ENCODE results near the gene TOMM40.

The TOMM40 gene
- 20.6 to 268 (median 51.9) reads per million in 9 experiments for total RNA-seq

DNA sequence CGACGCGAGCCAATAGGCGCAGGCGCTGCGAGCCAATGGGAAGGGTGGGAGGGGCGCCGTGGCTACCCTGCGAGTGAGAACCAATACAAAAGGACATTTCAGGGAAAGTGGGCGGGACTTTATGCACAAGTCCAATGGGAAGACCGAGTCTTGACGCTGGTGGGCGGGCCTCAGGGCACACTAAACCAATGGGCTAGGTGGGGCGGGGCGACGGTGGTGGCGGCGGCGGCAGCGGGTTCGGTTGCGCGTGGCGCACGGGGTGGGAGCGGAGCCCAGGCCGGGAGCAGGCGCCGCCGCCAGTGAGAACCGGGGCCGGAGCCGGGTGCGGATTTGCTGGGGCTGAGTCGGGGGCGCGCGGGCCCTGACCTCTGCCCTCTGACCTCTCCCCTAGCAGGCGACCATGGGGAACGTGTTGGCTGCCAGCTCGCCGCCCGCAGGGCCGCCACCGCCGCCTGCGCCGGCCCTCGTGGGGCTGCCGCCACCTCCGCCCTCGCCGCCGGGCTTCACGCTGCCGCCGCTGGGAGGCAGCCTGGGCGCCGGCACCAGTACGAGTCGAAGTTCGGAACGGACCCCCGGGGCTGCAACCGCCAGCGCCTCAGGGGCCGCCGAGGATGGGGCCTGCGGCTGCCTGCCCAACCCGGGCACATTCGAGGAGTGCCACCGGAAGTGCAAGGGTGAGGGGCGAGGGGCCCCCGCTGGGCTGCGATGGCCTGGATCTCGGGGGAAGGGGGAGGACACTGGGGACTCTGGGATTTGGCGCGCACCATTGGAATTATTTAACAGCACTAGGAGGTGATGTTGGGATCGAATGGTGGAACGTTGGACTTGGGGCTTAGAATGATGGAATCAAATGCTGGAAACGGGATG, at the start of gene TOMM40:
TSS of gene TOMM40 (plus strand) at position 239 of the 867 bp plus-strand sequence. CDS start at position 401, 162 bp downstream.
- Mint-ChIP-seq H3K9me3 (no peaks in the 10 kb centered on the region), H3K27me3 (no peaks in the 10 kb centered on the region), H3K4me3 (peak within 1 kb of the TSS; percentile 80 to 86), H3K36me3 (ENCODE audit: insufficient read depth) (peaks cover 28% of the 10 kb centered on the region), H3K27ac (peak within 1 kb of the TSS; percentile 89 to 94), H3K4me1 (ENCODE audit: low read depth in 2 of 2) (peaks cover 26 to 27% of the 10 kb centered on the region in 2 donors)
- DNase-seq (peak in 1 of 3 experiments; percentile 9), ATAC-seq (replicated peaks) (no peak)

DNA sequence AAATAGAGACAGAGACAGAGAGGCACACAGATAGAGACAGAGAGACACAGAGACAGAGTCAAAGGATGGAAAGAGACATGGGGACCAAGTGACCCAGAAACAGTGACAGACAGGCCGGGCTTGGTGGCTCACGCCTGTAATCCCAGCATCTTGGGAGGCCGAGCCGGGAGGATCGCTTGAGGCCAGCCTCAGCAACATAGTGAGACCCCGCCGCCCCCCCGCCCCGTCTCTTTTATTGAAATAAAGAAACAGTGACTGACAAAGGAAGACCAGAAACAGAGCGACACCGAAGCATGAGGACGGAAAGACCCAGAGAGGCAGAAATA, 45.8 kb upstream of the TOMM40 start:
- peak overlapping the region; percentile 85 to 90 for H3K4me3 Mint-ChIP-seq
- H3K27ac Mint-ChIP-seq = peak overlapping the region; percentile 6 to 80
- H3K36me3 Mint-ChIP-seq (ENCODE audit: insufficient read depth) = peaks cover 15% of the 10 kb centered on the region
- H3K27me3 Mint-ChIP-seq = peaks cover 10 to 34% of the 10 kb centered on the region in 2 donors
- DNase-seq = no peak
- H3K4me1 Mint-ChIP-seq (ENCODE audit: low read depth in 2 of 2) = peaks cover 20 to 21% of the 10 kb centered on the region in 2 donors
- no peak for ATAC-seq (replicated peaks)
- no peaks in the 10 kb centered on the region for H3K9me3 Mint-ChIP-seq

- Mint-ChIP-seq H3K27ac (peak within 1 kb of the TSS; percentile 74 to 82), H3K9me3 (no peaks in the 10 kb centered on the region), H3K4me1 (ENCODE audit: low read depth in 2 of 2) (peaks cover 20 to 21% of the 10 kb centered on the region in 2 donors), H3K36me3 (ENCODE audit: insufficient read depth) (peaks cover 15% of the 10 kb centered on the region), H3K27me3 (peaks cover 10 to 34% of the 10 kb centered on the region in 2 donors), H3K4me3 (peak within 1 kb of the TSS; percentile 85 to 90)
- DNase-seq (peak; percentile 56 to 62 (median 61)), ATAC-seq (replicated peaks) (peak; percentile 67)
These were observed 45.2 kb upstream of the TOMM40 start, which contains the start of gene NECTIN2 for GRCh38 chr19:44845612-44846454. Gene NECTIN2 (plus strand): TSS chr19:44846297. CDS start chr19:44846526, 229 bp downstream.

GRCh38 chr19:44846455-44847143, 44.5 kb upstream of the TOMM40 start:
- no peaks in the 10 kb centered on the region for H3K9me3 Mint-ChIP-seq
- peak overlapping the region; percentile 85 to 90 for H3K4me3 Mint-ChIP-seq
- H3K4me1 Mint-ChIP-seq (ENCODE audit: low read depth in 2 of 2) = peaks cover 17 to 20% of the 10 kb centered on the region in 2 donors
- H3K27ac Mint-ChIP-seq = peak overlapping the region; percentile 74 to 82
- no peak for DNase-seq
- H3K27me3 Mint-ChIP-seq = peaks cover 14 to 38% of the 10 kb centered on the region in 2 donors
- peaks cover 15% of the 10 kb centered on the region for H3K36me3 Mint-ChIP-seq (ENCODE audit: insufficient read depth)
- no peak for ATAC-seq (replicated peaks)

- Mint-ChIP-seq H3K36me3 (ENCODE audit: insufficient read depth) (peaks cover 15% of the 10 kb centered on the region), H3K27me3 (peaks cover 16 to 46% of the 10 kb centered on the region in 2 donors), H3K4me1 (ENCODE audit: low read depth in 2 of 2) (peaks cover 17 to 20% of the 10 kb centered on the region in 2 donors), H3K27ac (peak overlapping the region; percentile 74 to 82), H3K4me3 (peak overlapping the region; percentile 85 to 90), H3K9me3 (no peaks in the 10 kb centered on the region)
- no peak for DNase-seq
- ATAC-seq (replicated peaks) = no peak
These were observed 43.7 kb upstream of the TOMM40 start for GRCh38 chr19:44847144-44848035.

DNA sequence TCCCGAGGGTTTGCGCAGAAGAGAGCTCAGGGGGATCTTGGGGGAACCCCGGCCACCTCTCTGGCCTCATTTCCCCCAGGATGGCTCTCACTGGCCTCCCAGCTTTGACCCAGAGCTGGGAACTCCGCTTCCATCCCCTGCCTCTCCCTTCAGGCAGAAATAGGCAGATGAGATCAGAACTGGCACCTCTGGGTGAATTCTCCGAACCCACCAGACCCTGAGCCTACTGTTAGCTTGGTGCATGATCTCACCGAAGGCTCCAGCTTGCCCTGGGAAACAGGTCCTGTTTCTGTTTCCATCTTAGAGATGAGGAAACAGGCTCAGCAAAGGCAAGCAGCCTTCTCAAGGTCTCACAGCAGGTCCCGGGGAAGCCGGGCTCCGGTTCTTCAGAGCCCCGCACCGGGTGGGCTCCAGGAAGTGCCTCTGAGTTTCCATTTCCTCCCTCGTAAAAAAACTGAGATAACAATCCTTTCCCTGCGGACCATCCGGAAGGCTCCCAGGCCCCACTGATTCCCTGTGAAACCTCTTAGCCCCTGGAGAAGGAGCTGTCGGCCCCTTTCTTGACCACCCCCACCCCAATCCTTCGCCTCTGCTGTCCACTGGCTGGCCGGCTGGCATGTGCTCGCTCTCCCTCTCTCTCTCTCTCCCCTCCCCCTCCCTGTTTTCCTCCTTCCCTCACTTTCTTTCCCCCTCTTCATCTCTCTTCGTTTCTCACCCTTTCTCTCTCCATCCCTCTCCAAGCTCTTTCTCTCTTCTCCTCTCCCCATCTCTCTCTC, 42.8 kb upstream of the TOMM40 start:
- Mint-ChIP-seq H3K9me3 (no peaks in the 10 kb centered on the region), H3K27me3 (peaks cover 16 to 50% of the 10 kb centered on the region in 2 donors), H3K27ac (no peak overlapping the region), H3K4me3 (peak overlapping the region; percentile 85 to 90), H3K36me3 (ENCODE audit: insufficient read depth) (peaks cover 15% of the 10 kb centered on the region), H3K4me1 (ENCODE audit: low read depth in 2 of 2) (peaks cover 17 to 20% of the 10 kb centered on the region in 2 donors)
- no peak for DNase-seq
- ATAC-seq (replicated peaks) = no peak

DNA sequence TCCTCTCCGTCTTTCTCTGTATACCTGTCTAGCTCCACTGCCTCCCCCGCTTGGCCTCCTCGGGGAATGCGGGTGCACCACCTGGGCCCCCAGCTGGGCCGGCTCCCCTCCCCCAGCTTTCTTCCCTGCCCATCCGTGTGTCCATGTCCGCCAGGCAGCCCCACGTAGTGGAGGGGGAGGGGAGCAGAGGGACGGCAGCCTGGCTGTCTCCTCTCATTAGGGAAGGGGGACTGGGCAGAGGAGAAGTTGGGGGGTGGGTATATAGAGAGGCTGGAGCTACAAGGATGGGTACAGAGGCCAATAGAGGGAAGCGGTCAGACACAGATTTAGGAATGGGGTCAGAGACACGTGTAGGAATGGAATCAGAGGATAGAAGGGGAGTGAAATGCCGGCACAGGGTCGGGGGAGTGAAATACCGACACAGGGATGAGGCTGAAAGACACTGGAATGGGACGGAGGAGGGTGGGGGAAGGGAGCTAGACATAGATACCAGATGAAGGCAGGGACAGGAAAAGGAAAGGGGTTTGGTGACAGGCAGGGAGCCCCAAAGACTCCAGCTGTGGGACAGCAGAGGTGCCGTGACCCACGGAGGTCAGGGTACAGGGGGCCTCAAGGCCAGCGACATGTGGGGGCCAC, 42.1 kb upstream of the TOMM40 start:
- Mint-ChIP-seq H3K4me3 (peak overlapping the region; percentile 7 to 90), H3K4me1 (ENCODE audit: low read depth in 2 of 2) (peaks cover 17 to 20% of the 10 kb centered on the region in 2 donors), H3K27ac (peak overlapping the region in 1 of 2 donors; percentile 12), H3K27me3 (peaks cover 16 to 50% of the 10 kb centered on the region in 2 donors), H3K9me3 (no peaks in the 10 kb centered on the region), H3K36me3 (ENCODE audit: insufficient read depth) (peaks cover 15% of the 10 kb centered on the region)
- no peak for DNase-seq
- ATAC-seq (replicated peaks) = no peak

DNA sequence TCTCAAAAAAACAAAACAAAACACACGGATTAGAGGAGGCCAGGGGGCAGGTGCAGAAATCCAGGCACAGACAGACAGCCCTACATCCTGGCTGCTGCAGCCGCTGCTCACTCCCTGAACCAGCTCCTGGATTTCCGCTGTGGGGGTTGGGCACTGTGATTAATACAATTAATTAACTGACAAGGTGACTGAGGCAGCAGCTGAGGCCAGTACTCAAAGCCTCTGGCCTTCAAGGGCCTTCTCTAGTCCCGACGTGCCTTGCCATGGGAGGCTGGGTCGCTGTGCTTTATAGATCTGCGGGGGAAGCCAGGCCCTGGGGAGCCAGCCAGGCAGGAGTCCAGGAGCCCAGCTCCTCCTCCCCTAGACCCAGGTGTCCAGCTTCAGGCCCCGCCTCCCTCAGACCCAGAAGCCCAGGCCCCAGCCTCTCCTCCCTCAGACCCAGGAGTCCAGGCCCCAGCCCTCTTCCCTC, 40.4 kb upstream of the TOMM40 start:
- Mint-ChIP-seq H3K27ac (no peak overlapping the region), H3K4me1 (ENCODE audit: low read depth in 2 of 2) (peaks cover 8 to 10% of the 10 kb centered on the region in 2 donors), H3K36me3 (ENCODE audit: insufficient read depth) (peaks cover 11% of the 10 kb centered on the region), H3K27me3 (peaks cover 9 to 40% of the 10 kb centered on the region in 2 donors), H3K4me3 (no peak overlapping the region), H3K9me3 (no peaks in the 10 kb centered on the region)
- DNase-seq = no peak
- ATAC-seq (replicated peaks) = no peak

DNA sequence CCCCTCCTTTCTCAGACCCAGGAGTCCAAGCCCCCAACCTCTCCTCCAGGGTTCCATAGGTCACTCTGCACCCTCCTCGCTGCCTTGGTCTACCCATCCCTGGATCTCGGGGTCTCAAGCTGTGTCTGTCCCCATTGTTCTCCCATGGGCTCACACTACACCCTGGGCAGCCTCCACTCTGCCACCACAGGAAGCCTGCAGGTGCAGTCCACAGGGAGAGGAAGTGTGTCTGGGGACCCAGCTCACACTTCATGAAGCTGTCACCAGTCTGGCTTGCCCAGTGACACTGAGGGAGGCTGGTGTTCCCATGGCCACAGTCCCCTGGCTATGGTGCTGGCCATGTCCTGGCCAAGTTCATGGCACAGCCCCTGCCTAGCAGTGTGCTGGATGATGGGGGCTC, 39.6 kb upstream of the TOMM40 start:
- H3K9me3 Mint-ChIP-seq = no peaks in the 10 kb centered on the region
- H3K27ac Mint-ChIP-seq = no peak overlapping the region
- H3K4me3 Mint-ChIP-seq = no peak overlapping the region
- H3K27me3 Mint-ChIP-seq = peaks cover 13 to 38% of the 10 kb centered on the region in 2 donors
- H3K4me1 Mint-ChIP-seq (ENCODE audit: low read depth in 2 of 2) = peaks cover 8 to 9% of the 10 kb centered on the region in 2 donors
- no peak for ATAC-seq (replicated peaks)
- DNase-seq = no peak
- H3K36me3 Mint-ChIP-seq (ENCODE audit: insufficient read depth) = peaks cover 7% of the 10 kb centered on the region

- DNase-seq (no peak), ATAC-seq (replicated peaks) (no peak)
- no peak overlapping the region for H3K27ac Mint-ChIP-seq
- no peak overlapping the region for H3K4me3 Mint-ChIP-seq
- H3K27me3 Mint-ChIP-seq = peaks cover 16 to 21% of the 10 kb centered on the region in 2 donors
- no peaks in the 10 kb centered on the region for H3K9me3 Mint-ChIP-seq
- H3K36me3 Mint-ChIP-seq (ENCODE audit: insufficient read depth) = no peaks in the 10 kb centered on the region
- H3K4me1 Mint-ChIP-seq (ENCODE audit: low read depth in 2 of 2) = no peaks in the 10 kb centered on the region
These were observed 35.4 kb upstream of the TOMM40 start for GRCh38 chr19:44855606-44856005.

DNA sequence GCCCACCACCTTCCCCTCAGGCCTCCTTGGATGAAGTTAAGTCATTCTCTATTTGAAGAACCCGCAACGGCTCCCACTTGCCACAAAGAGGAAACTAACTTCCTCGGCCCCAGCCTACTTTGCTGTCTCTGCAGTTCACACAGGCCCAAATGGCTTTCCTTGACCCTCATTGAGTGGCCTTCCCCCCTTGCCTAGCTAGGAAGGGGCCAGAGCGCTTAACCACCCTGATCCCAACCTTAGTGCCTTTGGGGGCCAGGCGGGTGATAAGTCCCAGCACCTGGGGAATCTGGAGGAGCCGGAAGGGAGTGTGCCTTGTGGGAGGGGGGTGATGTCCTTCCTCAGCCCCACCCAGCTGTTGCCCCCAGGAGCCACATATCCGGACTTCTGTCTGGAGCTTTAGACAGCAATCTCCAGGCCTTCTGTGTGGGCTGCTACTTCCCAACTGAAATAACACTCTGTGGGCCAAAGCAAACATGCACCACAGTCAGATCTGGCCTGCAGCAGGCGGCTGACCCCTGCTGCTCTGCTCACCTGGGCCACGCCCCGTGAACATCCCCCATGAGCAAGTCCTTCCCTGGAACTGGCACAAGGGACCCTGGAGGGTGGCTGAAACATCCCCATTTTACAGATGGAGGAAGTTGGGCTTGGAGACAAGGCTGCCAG, 34.5 kb upstream of the TOMM40 start:
- H3K4me1 Mint-ChIP-seq (ENCODE audit: low read depth in 2 of 2) = no peaks in the 10 kb centered on the region
- ATAC-seq (replicated peaks) (no peak), DNase-seq (no peak)
- no peak overlapping the region for H3K27ac Mint-ChIP-seq
- H3K9me3 Mint-ChIP-seq = no peaks in the 10 kb centered on the region
- no peaks in the 10 kb centered on the region for H3K36me3 Mint-ChIP-seq (ENCODE audit: insufficient read depth)
- H3K27me3 Mint-ChIP-seq = peaks cover 12 to 18% of the 10 kb centered on the region in 2 donors
- H3K4me3 Mint-ChIP-seq = no peak overlapping the region

Data from effector memory CD8-positive, alpha-beta T cell (primary cell).